ENCODE data around the gene HEMK1. TPM values are rescaled to one million over a fixed set of nuclear protein-coding genes. Genes with fewer than 3 reads are reported as not detected.
A peak's percentile ranks its signal among the peaks of the same experiment; 100 is the strongest.

Gene HEMK1
- total RNA-seq, 1 experiment from 2014 or later: 15.5 TPM

DNA sequence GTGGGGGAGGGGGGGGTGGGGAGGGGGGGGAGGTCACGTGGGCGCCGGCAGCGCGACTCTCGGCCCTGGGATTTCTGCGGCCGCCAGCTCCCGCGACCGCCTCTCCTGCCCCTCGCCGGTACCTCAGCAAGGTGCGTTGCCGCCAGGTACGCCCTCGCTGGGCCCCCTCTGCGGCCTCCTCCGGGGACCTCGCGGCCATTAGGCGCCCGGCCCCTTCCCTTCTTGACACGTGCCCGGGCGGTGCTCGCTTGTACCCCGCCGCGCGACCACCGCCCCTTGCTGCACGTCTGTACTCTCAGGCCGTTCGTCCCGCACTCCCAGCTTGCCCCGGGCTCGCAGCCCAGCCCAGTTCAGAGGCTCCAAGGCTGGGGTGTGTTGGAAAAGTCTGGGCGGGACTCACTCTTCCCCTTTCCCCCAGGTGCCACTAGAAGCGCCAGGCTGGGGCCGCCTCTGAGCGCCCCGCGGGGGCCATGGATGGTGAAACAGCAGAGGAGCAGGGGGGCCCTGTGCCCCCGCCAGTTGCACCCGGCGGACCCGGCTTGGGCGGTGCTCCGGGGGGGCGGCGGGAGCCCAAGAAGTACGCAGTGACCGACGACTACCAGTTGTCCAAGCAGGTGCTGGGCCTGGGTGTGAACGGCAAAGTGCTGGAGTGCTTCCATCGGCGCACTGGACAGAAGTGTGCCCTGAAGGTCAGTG lies 47.9 kb downstream of the HEMK1 start, which contains the start of gene MAPKAPK3:
MAPKAPK3 (plus strand) TSS at position 56 of the 696 bp plus-strand sequence; CDS start at position 471, 415 bp downstream.
- no peak for DNase-seq

DNA sequence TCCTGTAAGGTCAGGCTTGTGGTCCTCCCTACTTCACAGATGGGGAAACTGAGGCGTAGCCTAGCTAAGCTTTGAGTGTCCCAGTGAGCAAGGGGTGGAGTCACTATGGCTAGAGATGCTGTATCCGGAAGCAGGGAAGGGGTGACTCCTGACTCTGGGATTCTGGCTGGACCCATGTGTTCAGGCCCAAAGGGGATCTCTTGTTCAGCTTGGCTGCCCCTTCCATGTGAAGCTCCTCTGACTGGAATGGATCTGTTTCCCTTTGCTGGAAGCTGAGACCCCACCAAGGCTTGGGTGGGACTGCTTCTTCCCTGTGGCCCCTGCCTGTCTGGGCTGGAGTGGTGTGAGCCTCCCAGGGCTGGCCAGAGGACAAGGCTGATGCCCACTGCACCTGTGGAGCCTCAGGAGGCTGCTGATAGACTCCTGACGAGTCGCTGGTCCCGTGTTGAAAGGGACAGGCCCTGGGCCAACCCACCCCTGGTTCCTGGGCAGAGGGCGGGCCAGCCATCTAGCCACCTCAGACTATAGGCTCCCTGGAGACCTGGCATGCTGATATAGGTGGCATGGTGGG lies 48.7 kb downstream of the HEMK1 start:
- Histone ChIP-seq H3K36me3 (replicated peaks; ENCODE audit: control insufficient read depth, insufficient read depth, low read length) (no peaks in the 10 kb centered on the region; the same call in 1 of the 2 replicates), H3K4me3 (ENCODE audit: insufficient read depth, low read depth, low read length) (peak overlapping the region; percentile 75), H3K27me3 (ENCODE audit: control insufficient read depth, insufficient read depth, low read length) (peaks cover 8% of the 10 kb centered on the region)
- DNase-seq: no peak

More for the DNA sequence above, 47.9 kb downstream of the HEMK1 start, which contains the start of gene MAPKAPK3:
- Histone ChIP-seq H3K4me3 (ENCODE audit: insufficient read depth, low read depth, low read length) (peak within 1 kb of the TSS; percentile 75), H3K27me3 (ENCODE audit: control insufficient read depth, insufficient read depth, low read length) (peaks cover 15% of the 10 kb centered on the region), H3K36me3 (replicated peaks; ENCODE audit: control insufficient read depth, insufficient read depth, low read length) (no peaks in the 10 kb centered on the region; the same call in 1 of the 2 replicates)

DNA sequence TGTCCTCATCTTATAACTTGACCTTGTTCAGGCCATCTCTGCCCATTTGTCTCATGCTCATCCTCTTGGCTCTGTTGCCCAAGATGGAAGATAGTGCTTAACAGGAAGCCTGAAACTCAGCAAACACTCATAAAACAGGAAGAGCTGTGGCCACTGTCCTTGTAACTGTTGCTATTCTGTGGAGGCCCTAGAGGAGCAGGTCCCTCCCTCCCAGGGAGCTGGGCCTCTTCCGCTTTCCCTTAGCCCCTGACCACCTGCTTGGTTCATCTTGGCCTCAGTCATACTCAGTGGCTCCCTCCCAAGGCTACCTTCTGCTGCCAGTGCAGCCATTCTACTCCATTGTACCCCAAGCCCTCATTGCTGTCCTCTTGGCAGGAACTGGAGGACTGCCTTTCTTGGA lies 51.1 kb downstream of the HEMK1 start:
- Histone ChIP-seq H3K27me3 (ENCODE audit: control insufficient read depth, insufficient read depth, low read length) (no peaks in the 10 kb centered on the region; the same call in 1 of the 2 replicates), H3K36me3 (replicated peaks; ENCODE audit: control insufficient read depth, insufficient read depth, low read length) (no peaks in the 10 kb centered on the region; the same call in 1 of the 2 replicates), H3K4me3 (ENCODE audit: insufficient read depth, low read depth, low read length) (no peak overlapping the region)
- DNase-seq: no peak

DNA sequence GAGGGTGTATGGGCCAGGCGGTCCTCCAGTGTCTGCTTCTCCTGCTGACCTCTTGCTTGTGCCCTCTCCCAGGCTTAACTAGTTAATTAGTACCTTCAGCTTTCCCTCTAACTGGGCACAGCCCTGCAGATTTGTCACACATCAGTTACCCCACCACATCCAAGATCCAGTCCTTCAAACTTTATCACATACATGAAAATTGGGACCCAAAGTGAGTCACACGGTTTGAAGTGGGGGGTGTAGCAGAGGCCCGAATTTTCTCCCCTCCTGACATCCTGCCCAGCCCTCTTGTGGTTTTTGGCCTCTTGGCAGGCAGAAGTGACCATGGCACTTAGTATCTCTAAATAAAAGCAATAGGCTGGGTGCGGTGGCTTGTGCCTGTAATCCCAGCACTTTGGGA lies 51.5 kb downstream of the HEMK1 start:
- no peaks in the 10 kb centered on the region; the same call in 1 of the 2 replicates for H3K27me3 ChIP-seq (ENCODE audit: control insufficient read depth, insufficient read depth, low read length)
- H3K36me3 ChIP-seq (replicated peaks; ENCODE audit: control insufficient read depth, insufficient read depth, low read length): no peaks in the 10 kb centered on the region; the same call in 1 of the 2 replicates
- H3K4me3 ChIP-seq (ENCODE audit: insufficient read depth, low read depth, low read length): no peak overlapping the region
- no peak for DNase-seq

DNA sequence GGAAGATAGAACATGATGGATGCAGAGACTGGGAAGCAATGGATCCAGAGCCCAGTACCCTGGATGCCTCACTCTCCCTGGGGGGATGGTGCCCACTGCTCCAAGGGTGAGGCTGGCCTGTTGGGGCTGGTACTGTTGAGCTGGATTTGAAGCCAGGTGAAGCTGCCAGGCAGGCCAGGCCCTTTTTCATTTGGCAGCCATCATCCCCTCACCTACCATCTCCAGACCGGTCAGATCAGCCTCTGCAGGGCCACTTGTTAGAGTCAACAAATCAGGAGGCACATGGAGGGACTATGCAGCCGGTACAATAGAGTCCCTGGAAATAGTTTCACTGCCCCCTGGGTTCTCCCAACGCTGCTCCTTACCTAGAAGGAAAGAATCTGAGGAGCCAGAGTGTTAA lies 53.6 kb downstream of the HEMK1 start:
- DNase-seq: no peak
- H3K27me3 ChIP-seq (ENCODE audit: control insufficient read depth, insufficient read depth, low read length): no peaks in the 10 kb centered on the region; the same call in 1 of the 2 replicates
- no peak overlapping the region for H3K4me3 ChIP-seq (ENCODE audit: insufficient read depth, low read depth, low read length)
- no peaks in the 10 kb centered on the region; the same call in 1 of the 2 replicates for H3K36me3 ChIP-seq (replicated peaks; ENCODE audit: control insufficient read depth, insufficient read depth, low read length)

DNA sequence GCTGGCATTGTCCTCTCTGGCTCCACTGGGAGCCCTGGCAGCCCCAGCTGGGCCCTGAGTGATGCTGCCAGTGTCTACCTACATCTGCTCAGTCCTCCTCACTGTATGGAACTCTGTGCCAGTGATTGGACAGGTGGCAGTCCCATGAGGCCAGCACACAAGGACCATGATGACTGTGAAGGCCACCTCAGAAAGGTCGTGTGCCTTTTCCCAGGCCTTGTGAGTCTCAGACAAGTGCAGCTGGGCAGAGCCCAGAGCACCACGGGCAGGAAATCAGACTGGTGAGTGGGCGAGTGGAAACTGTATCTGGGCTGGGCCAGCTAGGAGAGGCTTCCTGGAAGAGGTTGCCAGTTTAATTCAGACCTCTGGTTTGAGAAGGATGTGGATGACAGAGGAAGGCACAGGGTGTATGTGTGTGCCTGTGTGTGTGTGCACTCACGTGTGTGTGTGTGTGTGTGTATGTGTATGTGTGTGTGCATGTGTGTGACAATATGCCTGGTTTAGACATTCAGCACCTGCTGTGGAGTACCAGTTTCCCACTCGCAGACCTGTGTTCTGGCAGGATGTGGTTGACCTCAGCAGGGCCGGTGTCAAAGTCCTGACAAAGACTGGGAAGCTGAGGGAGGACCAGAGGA lies 54.6 kb downstream of the HEMK1 start:
- H3K4me3 ChIP-seq (ENCODE audit: insufficient read depth, low read depth, low read length): no peak overlapping the region
- H3K36me3 ChIP-seq (replicated peaks; ENCODE audit: control insufficient read depth, insufficient read depth, low read length): no peaks in the 10 kb centered on the region; the same call in 1 of the 2 replicates
- DNase-seq: no peak
- H3K27me3 ChIP-seq (ENCODE audit: control insufficient read depth, insufficient read depth, low read length): no peaks in the 10 kb centered on the region

DNA sequence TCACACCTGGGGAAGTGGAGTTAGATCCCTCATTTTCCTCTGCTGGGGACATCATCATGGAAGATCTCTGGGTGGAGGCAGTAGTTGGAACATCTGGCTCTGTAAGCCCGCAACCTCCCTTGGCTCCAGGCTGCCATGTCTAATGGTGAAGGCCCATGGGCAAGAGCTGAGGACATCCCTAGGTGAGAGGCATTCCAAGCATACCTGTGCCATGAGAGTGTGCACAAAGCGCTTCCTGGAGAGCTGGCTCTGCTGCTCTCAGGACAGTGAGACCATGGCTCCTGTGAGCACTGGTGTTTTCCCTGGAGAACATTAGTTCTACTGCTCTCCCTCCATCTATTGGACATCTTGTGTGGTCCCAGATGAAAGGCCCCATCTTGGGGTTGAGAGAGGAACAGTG lies 55.3 kb downstream of the HEMK1 start:
- DNase-seq: no peak
- H3K36me3 ChIP-seq (replicated peaks; ENCODE audit: control insufficient read depth, insufficient read depth, low read length): no peaks in the 10 kb centered on the region; the same call in 1 of the 2 replicates
- H3K27me3 ChIP-seq (ENCODE audit: control insufficient read depth, insufficient read depth, low read length): no peaks in the 10 kb centered on the region

DNA sequence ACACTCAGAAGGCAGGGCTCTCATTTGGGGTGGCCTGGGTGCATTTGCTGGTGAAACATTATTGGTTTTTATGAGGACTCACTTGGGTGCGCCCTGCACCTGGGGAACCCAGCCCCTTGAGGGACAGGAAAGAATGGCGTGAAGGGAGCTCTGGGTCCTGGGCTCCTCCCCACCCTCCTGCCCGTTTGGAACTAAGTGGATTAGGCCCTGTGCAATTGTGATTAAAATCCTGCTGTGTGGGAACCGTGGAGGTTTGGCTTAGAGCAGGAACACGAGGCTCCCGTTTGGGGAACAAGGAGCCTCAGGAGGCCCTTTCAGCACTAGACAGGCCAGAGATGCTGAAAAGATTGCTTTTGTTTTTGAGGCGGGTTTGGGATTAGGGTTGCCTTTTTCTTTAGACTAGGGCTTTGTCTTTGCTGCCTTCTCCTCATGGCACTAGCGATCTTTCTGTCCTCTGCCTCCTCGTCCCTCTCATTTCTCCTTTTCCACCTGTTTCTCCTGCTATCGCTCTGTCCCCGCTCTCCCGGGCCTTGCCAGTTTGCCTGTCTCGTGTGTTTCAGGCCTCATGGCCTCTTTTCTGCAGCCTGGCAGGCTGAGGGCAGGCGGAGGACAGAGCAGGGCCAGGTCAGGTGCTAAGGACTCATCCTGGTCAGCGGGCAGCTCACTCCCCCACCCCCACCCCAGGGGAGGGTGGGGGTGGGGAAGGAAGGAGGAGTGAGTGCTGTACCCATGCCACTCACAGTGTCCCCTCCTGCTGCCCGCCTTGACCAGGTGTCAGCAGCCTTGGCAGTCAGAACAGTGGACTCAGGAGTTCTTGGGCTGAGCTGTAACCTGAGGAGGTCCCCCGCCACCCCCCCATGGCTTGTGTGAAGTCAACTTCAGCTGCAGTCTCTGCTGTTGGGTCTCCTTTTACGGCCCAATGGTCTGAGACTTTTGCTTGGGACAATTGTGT lies 56.2 kb downstream of the HEMK1 start:
- H3K4me3 ChIP-seq (ENCODE audit: insufficient read depth, low read depth, low read length): no peak overlapping the region
- H3K27me3 ChIP-seq (ENCODE audit: control insufficient read depth, insufficient read depth, low read length): no peaks in the 10 kb centered on the region
- no peaks in the 10 kb centered on the region; the same call in 1 of the 2 replicates for H3K36me3 ChIP-seq (replicated peaks; ENCODE audit: control insufficient read depth, insufficient read depth, low read length)
- no peak for DNase-seq

More for the DNA sequence above, 55.3 kb downstream of the HEMK1 start:
- H3K4me3 ChIP-seq (ENCODE audit: insufficient read depth, low read depth, low read length): no peak overlapping the region

DNA sequence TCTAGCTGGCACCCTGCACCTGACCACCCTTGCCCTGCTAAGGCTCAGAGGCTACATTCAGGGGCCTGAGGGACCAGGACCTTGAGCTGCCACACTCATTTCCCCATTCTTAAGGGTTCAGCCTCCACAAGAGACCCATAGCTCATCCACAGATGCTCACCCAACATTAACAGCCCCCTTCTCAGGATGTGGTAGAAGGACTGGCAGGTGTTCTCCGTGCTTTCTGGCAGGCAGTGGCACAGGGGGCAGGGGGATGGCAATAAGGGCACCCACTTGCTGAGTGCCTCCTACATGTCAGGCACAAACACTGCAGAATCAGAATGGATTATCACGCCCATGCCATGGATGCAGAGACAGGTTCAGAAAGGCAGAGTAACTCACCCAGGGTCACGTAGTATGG lies 57.1 kb downstream of the HEMK1 start:
- H3K36me3 ChIP-seq (replicated peaks; ENCODE audit: control insufficient read depth, insufficient read depth, low read length): no peaks in the 10 kb centered on the region
- H3K27me3 ChIP-seq (ENCODE audit: control insufficient read depth, insufficient read depth, low read length): no peaks in the 10 kb centered on the region
- H3K4me3 ChIP-seq (ENCODE audit: insufficient read depth, low read depth, low read length): no peak overlapping the region
- no peak for DNase-seq

DNA sequence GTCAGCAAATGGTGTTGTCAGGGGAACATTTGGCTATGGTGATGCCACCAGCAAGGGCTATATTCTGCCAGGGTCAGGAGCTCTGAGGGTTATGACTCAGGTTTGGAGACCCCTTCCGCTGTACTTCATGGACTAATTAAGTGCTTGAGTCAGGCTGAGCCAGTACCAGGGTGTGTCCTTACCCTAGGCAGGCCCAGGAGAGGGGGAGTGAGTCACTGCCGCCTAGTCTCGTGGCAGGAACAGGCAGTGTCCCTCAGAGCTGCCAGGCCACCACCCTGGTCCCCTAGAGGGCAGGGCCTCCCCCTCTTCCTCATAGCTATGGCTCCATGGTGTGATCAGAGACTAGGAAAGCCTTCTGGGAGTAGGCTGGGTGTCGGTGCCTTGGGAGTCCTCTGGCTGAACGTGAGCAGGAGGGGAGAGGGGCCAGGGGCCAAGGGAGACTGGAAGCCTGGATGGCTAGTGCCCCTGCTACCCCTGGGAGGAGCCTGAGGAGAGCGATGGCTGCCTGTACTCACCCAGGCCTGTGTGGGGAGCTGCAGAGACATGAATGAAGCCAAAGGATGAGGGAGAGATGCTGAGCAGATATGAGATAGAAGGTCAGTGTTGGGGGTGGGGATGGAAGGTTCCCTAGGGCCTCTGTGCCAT lies 58.2 kb downstream of the HEMK1 start:
- DNase-seq: peak; percentile 87
- Histone ChIP-seq H3K4me3 (ENCODE audit: insufficient read depth, low read depth, low read length) (no peak overlapping the region), H3K27me3 (ENCODE audit: control insufficient read depth, insufficient read depth, low read length) (no peaks in the 10 kb centered on the region), H3K36me3 (replicated peaks; ENCODE audit: control insufficient read depth, insufficient read depth, low read length) (no peaks in the 10 kb centered on the region)

DNA sequence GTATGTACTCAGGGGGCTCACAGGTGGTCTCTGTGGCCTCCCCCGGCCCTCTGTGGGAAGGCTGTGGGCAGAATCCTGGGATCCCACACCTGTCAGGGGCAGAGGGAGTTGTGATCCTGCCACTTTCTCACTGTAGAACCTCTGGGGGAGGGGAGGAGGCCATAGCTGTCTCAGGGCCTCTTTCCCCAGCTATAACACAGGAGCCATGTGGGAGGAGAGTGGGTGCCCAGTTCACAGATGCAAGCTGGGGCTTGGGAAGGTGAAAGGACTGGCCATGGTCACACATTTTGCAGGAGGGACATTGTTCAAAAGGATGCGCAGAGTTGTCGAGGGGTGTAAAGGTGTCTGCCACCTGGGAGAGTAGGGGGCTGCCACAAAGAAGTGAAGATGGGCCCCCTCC lies 59.3 kb downstream of the HEMK1 start:
- no peak for DNase-seq
- H3K36me3 ChIP-seq (replicated peaks; ENCODE audit: control insufficient read depth, insufficient read depth, low read length): no peaks in the 10 kb centered on the region
- no peak overlapping the region for H3K4me3 ChIP-seq (ENCODE audit: insufficient read depth, low read depth, low read length)
- no peaks in the 10 kb centered on the region for H3K27me3 ChIP-seq (ENCODE audit: control insufficient read depth, insufficient read depth, low read length)

DNA sequence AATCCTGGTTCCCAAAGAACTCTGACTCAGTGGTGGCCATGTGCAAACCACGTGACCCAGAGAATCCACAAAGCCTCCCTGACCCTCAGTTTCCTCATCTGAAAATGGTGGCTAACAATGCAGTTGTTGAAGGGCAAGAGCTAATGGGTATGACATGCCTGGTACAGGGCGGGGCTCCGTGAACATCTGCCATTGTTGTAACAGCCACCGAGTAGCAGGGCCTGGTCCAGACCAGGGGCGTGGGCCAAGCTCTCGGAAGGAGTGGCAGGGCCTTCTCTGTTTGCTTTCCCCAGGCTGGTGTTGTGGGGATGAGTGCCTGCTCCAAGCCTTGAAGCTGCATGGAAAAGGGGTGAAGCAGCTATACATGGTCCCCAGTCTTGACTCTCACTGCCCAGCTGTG lies 61.1 kb downstream of the HEMK1 start:
- Histone ChIP-seq H3K4me3 (ENCODE audit: insufficient read depth, low read depth, low read length) (no peak overlapping the region), H3K27me3 (ENCODE audit: control insufficient read depth, insufficient read depth, low read length) (no peaks in the 10 kb centered on the region), H3K36me3 (replicated peaks; ENCODE audit: control insufficient read depth, insufficient read depth, low read length) (no peaks in the 10 kb centered on the region)
- DNase-seq: no peak

DNA sequence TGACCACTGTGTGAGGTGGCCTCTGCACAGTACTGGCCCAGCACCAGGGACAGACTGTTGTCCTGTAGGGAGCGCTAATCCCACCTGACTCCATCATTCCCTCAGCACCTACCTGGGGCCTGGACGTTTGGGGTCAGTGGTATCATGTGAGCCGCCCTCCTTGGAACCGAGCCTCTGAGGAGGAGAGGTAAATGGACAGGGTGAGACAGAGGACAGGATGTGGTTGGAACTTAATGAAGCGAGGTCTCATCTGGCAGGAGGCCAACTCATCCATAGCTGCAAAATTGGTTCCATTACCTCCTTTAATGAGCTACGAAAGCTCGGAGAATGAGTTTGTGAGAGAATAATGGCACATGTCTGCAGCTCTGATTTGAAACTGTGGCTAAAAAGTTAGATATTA lies 61.6 kb downstream of the HEMK1 start:
- Histone ChIP-seq H3K27me3 (ENCODE audit: control insufficient read depth, insufficient read depth, low read length) (no peaks in the 10 kb centered on the region), H3K36me3 (replicated peaks; ENCODE audit: control insufficient read depth, insufficient read depth, low read length) (no peaks in the 10 kb centered on the region), H3K4me3 (ENCODE audit: insufficient read depth, low read depth, low read length) (no peak overlapping the region)
- no peak for DNase-seq

DNA sequence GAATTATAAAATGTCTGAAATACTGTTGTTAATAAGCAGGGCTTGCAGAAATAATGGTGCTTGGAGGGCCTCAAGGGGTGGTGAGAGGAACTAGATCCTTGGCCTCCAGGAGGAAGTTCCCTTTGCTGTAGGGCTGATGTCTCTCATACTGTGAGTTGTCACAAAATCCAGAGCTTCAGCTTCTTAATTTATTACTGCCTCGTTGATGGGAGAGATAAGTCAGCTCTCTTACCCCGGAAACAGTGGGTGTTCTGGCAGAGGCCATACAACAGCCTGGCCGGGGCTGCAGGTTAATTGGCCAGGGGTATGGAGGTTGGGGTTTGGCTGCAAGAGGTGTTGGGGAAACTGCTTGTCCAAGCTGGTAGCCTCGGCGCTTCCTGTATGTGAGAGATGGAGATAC lies 63.1 kb downstream of the HEMK1 start:
- Histone ChIP-seq H3K4me3 (ENCODE audit: insufficient read depth, low read depth, low read length) (no peak overlapping the region), H3K36me3 (replicated peaks; ENCODE audit: control insufficient read depth, insufficient read depth, low read length) (no peaks in the 10 kb centered on the region), H3K27me3 (ENCODE audit: control insufficient read depth, insufficient read depth, low read length) (no peaks in the 10 kb centered on the region)
- no peak for DNase-seq

Measured in H7 (cell line).